ENCODE results near the gene R3HCC1L. TPM values are rescaled to one million over a fixed set of nuclear protein-coding genes. Genes with fewer than 3 reads are reported as not detected.
"Not testable (repeated sequence)": the region's sequence is repeated elsewhere in the genome, so short reads cannot be mapped to it uniquely, and the experiment has no call there.

The R3HCC1L gene
- total RNA-seq, 1 donor from 2014 or later, result 4.8 TPM

DNA sequence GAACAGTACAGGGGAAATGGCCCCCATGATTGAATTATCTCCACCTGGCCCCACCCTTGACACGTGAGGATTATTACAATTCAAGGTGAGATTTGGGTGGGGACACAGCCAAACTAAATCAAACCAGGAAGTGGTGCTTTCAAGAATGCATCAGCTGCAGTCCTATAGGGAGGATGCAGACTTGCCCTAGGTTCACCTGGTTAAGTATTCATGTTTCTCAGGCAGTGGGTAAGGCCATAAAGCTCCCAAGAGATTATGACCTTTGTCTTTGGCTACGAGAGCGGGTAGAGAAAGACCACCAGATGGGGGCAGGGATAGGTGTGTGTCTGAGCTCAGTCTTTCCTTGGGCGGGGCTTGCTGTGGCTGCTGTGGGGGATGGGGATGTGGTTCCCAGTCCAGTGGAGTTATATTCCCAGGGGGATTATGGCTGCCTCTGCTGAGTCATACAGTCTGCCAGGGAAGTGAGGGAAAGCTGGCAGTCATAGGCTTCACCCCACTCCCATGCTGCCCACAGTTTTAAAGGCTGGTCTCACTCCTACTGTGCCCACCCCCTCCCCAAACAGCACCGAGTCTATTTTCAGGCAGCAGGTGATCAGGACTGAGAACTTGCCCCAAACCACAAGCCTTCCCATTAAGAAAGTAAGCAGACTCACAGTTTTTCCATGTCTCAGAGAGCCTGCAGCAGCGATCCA lies 8.4 kb upstream of the R3HCC1L start:
- DNase-seq, result no peak
- intact Hi-C loops (cut with micrococcal nuclease), result no loop called here
- no peak for ATAC-seq

DNA sequence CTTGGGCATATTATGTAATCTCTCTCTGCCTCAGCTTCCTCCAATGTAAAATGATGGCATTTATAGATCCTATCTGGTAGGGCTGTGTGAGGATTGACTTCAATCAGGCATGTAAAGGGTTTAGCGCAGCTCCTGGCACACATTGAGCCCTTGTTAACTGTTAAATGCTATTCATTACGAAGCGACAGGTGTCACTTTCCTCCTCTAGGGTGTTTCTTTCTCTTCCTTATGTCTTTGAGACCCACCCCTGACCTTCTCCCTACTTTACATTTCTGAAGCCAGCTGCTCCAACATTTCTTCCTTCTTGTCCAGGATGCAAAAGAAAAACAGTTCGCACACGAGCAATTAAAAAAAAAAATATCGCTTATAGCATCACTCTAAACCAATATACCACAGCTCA lies 5.7 kb upstream of the R3HCC1L start:
- intact Hi-C loops (cut with micrococcal nuclease), result no loop called here
- ATAC-seq (no peak), DNase-seq (no peak)

DNA sequence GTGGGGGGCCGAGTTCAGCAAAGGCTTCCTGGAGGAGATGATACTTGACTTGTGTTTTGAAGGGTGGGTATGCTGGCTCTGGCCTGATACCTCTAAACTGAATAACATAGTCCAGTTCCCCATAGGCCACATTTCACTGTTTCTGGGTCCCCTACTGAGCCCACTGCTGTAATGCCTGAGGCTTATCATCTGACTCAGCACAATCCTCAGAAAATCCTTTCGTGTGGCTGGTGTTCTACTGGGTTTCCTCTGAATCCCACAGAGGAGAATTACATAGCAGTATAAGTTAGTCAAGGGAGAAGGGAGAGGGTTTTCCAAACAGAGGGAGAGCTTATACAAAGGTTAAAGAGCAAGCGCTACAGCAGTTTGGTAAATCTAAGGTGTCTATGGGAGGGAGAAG lies 2.8 kb upstream of the R3HCC1L start:
- ATAC-seq (no peak), DNase-seq (no peak)
- intact Hi-C loops (cut with micrococcal nuclease), result no loop called here

DNA sequence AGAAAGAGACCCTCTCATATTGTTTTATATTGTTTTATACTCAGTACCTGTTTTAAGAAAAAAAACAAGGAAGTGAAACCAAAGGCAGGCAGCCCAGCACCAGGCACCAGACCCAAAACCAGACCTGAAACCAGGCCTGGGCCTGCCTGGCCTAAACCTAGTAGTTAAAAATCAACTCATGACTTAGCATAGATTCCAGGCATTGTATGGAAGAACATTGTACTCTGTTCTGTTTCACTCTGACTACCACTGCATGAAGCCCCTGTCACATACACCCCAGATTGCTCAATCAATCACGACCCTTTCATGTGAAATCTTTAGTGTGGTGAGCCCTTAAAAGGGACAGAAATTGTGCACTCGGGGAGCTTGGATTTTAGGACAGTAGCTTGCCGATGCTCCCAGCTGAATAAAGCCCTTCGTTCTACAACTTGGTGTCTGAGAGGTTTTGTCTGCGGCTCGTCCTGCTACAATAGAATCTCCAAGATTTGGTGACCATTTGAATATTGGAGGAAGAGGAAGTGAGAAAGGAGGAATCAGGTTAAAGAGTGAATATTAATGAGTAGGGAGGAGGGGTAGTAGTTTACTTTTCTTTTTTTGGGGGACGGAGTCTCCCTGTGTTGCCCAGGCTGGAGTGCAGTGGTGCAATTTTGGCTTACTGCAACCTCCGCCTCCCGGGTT lies 1.2 kb upstream of the R3HCC1L start:
- intact Hi-C loops (cut with micrococcal nuclease); ATAC-seq: not testable (repeated sequence)

DNA sequence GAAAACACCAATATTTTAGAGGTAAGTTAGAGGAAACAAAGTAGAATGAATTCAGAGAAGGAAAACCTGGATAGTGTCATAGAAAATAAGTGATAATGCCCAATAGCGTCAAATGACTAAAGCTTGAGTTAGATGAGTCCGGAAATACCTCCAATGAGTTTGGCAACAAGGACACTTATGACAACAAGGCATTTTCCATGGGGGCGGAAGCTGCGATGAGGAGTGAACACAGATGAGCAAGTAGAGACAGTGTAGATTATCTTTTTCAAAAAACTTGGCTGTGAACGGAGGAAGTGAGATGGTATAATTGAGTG lies 383 bp upstream of the R3HCC1L start:
- DNase-seq (no peak), ATAC-seq (no peak)
- intact Hi-C loops (cut with micrococcal nuclease), result no loop called here

More for the DNA sequence above, 1.2 kb upstream of the R3HCC1L start:
- not testable (repeated sequence) for DNase-seq

DNA sequence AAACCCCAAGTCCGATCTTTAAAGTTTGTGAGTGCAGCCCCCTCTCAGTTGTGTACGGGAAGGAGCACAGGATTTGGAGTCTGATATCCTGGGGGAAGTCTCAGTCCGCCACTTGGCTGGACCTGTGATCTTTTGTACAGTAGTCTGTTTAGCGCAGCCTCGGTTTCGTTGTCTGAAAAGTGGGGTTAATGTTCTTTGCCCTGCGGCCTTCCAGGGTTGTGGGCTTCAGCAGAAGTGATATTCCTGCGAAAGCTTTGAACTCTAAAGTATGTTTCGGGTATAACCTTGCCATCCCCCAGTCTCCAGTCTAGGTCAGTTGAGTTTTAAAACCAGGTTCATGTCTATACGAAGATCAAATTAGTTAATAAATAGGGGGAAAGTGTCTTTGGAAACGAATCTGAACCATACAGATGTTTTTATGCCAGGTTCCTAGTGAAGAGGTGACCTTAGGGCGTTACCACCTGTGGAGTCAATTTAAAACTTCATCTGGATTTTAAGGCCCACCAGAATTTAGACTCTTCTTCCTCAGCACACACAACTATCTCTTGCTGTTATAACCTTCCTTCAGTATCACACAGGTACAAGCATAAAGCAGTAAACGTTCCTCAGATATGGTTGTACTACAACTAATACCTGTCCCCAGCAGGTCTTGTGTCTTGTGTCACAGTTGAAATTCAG lies 904 bp downstream of the R3HCC1L start:
- DNase-seq (no peak), ATAC-seq (no peak)
- intact Hi-C loops (cut with micrococcal nuclease), result no loop called here

DNA sequence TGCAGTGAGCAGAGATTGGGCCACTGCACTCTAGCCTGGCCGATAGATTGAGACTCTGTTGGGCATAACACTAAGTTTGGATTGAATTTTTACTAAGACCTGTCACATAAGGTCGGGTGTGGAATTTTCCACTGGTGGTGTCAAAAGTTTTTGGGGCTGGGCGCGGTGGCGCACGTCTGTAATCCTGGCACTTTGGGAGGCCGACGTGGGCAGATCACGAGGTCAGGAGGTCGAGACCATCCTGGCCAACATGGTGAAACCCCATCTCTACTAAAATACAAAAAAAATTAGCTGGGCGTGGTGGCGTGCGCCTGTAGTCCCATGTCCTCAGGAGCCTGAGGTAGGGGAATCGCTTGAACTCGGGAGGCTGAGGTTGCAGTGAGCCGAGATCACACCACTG lies 2.3 kb downstream of the R3HCC1L start:
- intact Hi-C loops (cut with micrococcal nuclease); ATAC-seq; DNase-seq: not testable (repeated sequence)

DNA sequence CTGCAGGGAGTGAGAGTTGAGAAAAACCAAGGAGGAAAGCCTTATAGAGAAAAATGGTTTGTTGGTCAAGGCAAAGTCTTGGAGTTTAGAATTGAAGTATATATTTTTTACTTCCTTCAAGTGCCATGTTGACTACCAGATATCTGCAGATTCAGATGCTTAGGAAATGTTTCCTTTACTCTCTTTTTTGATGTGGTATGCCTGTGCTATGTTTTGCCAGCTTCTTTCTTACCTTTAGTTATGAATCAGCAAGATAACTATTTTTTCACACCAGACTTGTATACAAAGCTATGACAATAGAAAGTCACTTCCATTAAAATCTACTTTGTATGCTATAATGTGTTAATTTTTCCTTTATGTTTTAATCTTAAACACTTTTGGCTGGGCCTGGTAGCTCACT lies 3.6 kb downstream of the R3HCC1L start:
- no peak for ATAC-seq
- DNase-seq, result no peak
- intact Hi-C loops (cut with micrococcal nuclease), result no loop called here

DNA sequence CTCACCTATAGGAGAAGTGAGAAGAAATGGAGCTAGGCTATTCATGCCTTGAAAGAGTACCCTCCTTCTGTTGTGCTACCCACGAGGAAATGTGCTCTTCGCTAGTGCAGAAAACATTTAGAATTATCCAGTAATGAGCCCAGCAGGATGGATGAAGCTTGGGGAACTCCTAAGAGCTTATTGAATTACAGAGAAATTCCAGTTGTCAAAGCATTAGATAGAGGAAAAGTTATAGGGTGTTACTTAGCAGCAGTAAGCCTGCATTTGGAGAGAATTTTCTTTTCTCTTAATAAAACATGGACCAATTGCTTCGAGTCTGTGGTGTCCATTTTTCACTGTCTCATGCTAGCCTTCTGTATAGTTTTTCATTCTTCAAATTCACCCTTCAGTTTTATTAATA lies 5.0 kb downstream of the R3HCC1L start:
- no peak for DNase-seq
- no peak for ATAC-seq
- intact Hi-C loops (cut with micrococcal nuclease), result no loop called here

DNA sequence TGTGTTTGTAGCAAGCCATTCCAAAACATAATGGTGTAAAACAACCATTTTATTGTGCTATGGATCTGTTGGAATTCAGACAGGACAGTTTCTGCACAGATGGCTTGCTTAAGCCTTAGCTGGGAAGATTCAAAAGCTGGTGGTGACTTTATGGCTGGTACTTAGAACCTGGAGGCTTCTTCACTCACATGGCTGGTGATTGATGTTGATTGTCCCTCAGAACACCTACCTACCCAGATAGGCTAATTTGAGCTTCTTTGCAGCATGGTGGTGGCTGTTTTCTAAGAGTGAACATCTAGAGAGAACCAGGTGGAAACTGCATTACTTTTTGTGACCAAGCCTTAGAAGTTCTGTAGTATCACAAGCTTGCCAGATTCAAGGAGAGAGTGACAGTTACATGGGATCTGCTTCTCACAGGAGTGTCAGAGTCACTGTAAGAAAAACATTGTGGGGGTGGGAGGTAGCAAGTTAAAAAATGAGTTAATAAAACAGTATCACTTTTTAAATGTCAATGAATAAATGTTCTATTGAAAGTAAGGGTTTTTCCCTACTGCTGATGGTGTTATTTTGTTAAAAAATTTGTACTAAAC lies 7.1 kb downstream of the R3HCC1L start:
- no peak for ATAC-seq
- intact Hi-C loops (cut with micrococcal nuclease), result no loop called here
- no peak for DNase-seq

DNA sequence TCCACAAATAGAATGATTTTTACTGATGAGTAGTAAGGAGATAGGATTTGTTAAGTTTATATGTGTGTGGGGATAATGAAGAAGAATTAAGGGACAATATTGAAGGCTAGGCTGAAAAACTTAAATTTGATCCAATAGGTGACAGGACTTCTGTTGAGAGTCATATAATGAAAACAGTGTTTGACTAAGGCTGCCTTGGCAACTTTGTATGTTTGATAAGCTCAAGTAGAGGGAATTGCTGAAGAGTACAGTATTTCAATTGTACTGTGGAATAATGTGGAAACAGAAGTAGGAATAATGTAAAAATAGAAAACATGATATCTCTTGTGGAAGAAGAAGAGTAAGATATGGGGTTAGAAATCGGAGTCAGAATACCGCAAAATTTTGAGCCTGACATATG lies 10.5 kb downstream of the R3HCC1L start:
- ATAC-seq, result peak; percentile 34
- no peak for DNase-seq
- intact Hi-C loops (cut with micrococcal nuclease), result no loop called here

DNA sequence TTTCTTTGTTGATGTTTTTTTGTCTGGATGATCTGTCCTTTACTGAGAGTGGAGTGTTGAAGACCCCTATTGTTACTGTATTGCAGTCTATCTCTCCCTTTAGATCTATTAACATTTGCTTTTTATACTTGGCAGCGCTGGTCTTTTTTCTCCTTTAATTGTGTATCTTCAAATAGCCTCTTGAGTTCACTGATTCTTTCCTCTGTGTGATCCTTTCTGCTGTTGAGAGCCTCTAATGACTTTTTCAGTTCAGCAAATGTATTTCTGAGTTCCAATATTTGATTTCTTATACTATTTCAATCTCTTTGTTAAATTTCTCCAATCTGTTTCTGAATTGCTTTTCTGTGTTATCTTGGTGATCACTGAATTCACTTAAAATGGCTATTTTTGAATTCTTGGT lies 15.4 kb downstream of the R3HCC1L start:
- no peak for DNase-seq
- intact Hi-C loops (cut with micrococcal nuclease), result no loop called here
- ATAC-seq, result no peak

DNA sequence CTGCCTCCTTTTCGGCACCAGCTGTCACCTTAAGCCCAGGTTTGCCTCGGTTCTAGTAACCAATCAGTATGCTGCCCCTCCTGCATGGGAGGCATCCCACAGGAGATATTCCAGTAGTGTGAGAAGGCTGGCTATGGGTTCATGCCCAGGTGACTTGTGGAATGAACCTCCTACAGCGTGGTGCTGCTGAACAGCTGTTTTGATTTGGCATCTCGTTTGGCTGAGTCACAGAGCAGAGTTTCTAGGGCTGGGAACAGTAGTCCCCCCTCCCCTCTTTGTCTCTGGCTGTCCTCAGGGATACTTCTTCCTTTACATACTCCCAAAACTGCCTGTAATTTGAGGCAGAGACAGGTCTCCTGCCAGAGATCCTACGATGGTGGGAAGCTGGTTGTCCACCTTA lies 16.1 kb downstream of the R3HCC1L start:
- intact Hi-C loops (cut with micrococcal nuclease), result no loop called here
- ATAC-seq (no peak), DNase-seq (no peak)

DNA sequence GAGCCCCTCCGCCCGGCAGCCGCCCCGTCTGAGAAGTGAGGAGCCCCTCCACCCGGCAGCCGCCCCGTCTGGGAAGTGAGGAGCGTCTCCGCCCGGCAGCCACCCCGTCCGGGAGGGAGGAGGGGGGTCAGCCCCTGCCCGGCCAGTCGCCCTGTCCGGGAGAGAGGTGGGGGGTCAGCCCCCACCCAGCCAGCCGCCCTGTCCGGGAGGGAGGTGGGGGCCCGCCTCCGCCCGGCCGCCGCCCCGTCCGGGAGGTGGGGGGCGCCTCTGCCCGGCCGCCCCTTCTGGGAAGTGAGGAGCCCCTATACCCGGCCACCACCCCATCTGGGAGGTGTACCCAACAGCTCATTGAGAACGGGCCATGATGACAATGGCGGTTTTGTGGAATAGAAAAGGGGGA lies 18.3 kb downstream of the R3HCC1L start:
- ATAC-seq; DNase-seq; intact Hi-C loops (cut with micrococcal nuclease): not testable (repeated sequence)

DNA sequence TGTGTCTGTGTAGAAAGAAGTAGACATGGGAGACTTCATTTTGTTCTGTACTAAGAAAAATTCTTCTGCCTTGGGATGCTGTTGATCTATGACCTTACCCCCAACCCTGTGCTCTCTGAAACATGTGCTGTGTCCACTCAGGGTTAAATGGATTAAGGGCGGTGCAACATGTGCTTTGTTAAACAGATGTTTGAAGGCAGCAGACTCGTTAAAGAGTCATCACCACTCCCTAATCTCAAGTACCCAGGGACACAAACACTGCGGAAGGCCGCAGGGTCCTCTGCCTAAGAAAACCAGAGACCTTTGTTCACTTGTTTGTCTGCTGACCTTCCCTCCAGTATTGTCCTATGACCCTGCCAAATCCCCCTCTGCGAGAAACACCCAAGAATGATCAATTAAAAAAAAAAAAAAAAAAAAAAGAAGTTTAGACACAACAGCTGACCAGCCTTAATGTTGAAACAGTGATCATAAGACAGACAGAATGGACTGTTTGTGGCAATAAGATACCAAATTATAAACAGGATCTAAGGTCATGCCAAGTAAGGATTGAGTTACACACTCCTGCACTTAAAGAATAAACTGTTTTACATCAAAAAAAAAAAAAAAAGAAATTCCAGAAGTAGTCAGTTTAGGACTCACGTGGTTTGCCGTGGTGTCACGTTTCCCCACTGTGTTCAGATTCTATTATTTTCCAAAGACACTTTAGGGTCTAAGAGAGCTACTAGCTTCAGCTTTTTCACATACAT lies 18.9 kb downstream of the R3HCC1L start:
- ATAC-seq; DNase-seq; intact Hi-C loops (cut with micrococcal nuclease): not testable (repeated sequence)

DNA sequence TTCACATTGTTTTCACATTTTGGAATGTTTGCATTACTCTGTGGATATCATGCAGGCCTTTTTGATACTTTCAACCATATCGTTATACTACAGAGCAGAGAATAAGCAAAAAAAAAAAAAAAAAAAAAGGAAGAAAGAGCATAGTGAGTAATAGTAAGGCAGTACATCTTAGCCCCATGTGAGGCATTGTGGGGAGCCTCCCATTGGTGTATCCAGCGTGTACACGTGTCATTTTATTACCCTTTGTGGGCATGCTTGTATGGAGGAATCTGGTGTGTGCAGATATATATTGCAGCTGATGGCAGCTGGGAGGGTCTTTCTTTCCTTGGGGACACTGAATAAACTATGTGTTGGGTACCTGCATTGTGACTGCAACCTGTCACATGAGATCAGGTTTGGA lies 19.6 kb downstream of the R3HCC1L start:
- no peak for DNase-seq
- no peak for ATAC-seq
- intact Hi-C loops (cut with micrococcal nuclease), result no loop called here

DNA sequence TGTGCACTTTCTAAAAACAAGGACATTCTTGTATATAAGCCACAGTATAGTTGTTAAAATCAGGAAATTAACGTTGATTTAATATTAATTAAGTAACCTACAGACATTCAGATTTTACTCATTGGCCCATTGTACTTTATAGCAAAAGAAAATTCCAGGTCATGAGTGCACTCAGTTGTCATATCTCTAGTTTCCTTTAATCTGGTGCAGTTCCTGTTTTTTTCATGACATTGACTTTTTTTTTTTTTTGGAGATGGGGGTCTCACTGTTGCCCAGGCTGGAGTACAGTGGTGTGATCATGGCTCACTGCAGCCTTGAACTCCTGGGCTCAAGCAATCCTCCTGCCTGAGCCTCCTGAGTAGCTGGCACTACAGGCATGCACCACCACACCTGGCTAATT lies 24.1 kb downstream of the R3HCC1L start:
- no peak for DNase-seq
- intact Hi-C loops (cut with micrococcal nuclease), result no loop called here
- no peak for ATAC-seq

DNA sequence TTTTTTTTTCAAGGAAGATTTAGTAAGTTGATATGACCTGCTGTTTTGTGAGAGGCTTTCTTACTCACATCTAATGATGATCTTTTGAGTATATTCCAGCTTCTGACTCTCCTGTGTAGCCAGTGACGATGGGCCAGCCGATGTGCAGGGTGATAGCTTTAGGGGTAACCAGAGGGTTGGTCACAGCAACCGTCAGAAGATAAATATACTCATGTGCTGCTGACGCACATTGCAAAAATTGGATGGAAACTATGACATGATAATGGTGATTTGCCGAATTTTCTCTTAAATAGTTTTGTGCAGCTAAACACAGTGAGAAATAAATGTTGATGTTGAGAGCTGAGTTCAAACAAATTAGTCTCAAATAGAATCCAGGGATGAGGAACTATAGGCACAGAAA lies 29.5 kb downstream of the R3HCC1L start:
- ATAC-seq (no peak), DNase-seq (no peak)
- intact Hi-C loops (cut with micrococcal nuclease), result no loop called here

DNA sequence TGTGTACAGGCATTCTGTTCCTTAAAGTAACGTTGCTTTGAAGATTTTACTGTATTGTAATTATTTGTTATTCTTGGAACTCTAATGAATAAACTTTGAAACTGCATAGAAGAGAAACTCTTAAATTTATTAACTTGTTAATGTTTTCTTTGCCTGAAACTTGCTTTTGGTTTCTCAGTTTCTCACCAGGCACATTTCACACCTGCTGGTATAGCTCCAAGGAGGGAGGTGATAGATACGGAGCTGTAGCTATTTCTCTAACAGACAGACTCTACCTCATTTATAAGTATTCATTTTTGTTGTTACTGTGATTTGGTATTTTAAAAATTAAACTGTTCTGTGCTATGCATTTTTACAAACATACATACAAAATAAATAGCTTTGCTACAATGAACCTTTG lies 32.7 kb downstream of the R3HCC1L start:
- DNase-seq, result no peak
- ATAC-seq, result no peak
- intact Hi-C loops (cut with micrococcal nuclease), result no loop called here

DNA sequence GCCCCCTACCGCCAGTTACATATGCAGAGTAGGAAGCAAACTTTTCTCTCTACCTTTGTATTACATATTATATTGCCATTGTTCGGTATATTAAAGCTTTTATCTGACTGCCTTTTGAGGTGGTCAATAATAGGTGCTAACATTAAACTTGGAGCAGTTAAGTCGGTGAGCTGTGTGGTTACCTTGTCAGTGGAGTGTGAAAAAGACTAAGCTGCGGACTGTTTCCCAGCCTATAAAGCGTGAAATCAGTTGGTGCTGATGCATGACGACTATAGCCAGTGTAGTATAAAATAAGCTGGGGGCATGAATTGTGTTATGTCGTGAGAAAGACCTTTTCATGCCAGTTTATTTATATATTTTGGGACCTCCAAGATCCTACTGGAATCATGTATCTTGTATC lies 33.7 kb downstream of the R3HCC1L start:
- no peak for DNase-seq
- intact Hi-C loops (cut with micrococcal nuclease), result no loop called here
- ATAC-seq, result no peak

All from left ventricle myocardium superior (tissue), 1 donor.